Astrocyte (in vitro differentiated cells and primary cell): ENCODE measurements around the gene PPP6R1. TPM values are rescaled to one million over a fixed set of nuclear protein-coding genes. Genes with fewer than 3 reads are reported as not detected.
A peak's percentile ranks its signal among the peaks of the same experiment; 100 is the strongest.

Experiments
- DNase-seq: peaks from one replicate; pipeline ENCODE4 v3.0.0-alpha.2; 2010; ENCODE audit warnings: low read depth
- FAIRE-seq: peaks from 2 replicates; lab custom pipeline; 2011; peaks lifted over from hg19 to GRCh38; lab: Jason Lieb, UNC
- H2AFZ ChIP-seq: 2 replicates; pipeline ENCODE4 v1.6.0; 2012; ENCODE audit warnings: low read depth, low read length, inconsistent platforms
- H3K27ac ChIP-seq: 2 replicates; pipeline ENCODE4 v1.5.1; 2011; ENCODE audit warnings: low read depth, low read length, inconsistent platforms
- H3K27me3 ChIP-seq: 2 replicates; pipeline ENCODE4 v1.6.0; 2011; ENCODE audit warnings: low read length, inconsistent platforms; ENCODE audit not compliant: insufficient read depth
- H3K36me3 ChIP-seq: 2 replicates; pipeline ENCODE4 v1.5.1; 2011; ENCODE audit warnings: low read length, inconsistent platforms; ENCODE audit not compliant: insufficient read depth
- H3K4me1 ChIP-seq: 2 replicates; pipeline ENCODE4 v1.5.1; 2011; ENCODE audit warnings: low read length, inconsistent platforms; ENCODE audit not compliant: insufficient read depth
- H3K4me2 ChIP-seq: 2 replicates; pipeline ENCODE4 v1.6.0; 2012; ENCODE audit warnings: low read length, inconsistent platforms
- H3K4me3 ChIP-seq: 2 replicates; pipeline ENCODE4 v1.5.1; 2011; ENCODE audit warnings: low read depth, mild to moderate bottlenecking, low read length, inconsistent platforms; ENCODE audit not compliant: insufficient read depth
- H3K79me2 ChIP-seq: 2 replicates; pipeline ENCODE4 v1.6.0; 2012; ENCODE audit warnings: mild to moderate bottlenecking, low read length, inconsistent platforms; ENCODE audit not compliant: insufficient read depth
- H3K9ac ChIP-seq: 2 replicates; pipeline ENCODE4 v1.6.0; 2012; ENCODE audit warnings: mild to moderate bottlenecking, low read length, inconsistent platforms
- H3K9me3 ChIP-seq: 2 replicates; pipeline ENCODE4 v1.5.1; 2012; ENCODE audit warnings: low read depth, mild to moderate bottlenecking, low read length, inconsistent platforms; ENCODE audit not compliant: insufficient read depth
- H4K20me1 ChIP-seq: 2 replicates; pipeline ENCODE4 v1.6.0; 2012; ENCODE audit warnings: low read length, inconsistent platforms; ENCODE audit not compliant: insufficient read depth
- H3K27ac Mint-ChIP-seq: one replicate; pipeline ENCODE4 v1.8.0; 2021; ENCODE audit warnings: mild to moderate bottlenecking, mixed read lengths; ENCODE audit not compliant: unreplicated experiment
- H3K27me3 Mint-ChIP-seq: one replicate; pipeline ENCODE4 v1.8.0; 2021; ENCODE audit warnings: low read depth, mixed read lengths; ENCODE audit not compliant: unreplicated experiment
- H3K36me3 Mint-ChIP-seq: one replicate; pipeline ENCODE4 v1.8.0; 2021; ENCODE audit warnings: low read depth, mixed read lengths; ENCODE audit not compliant: unreplicated experiment
- H3K4me1 Mint-ChIP-seq: one replicate; pipeline ENCODE4 v1.8.0; 2021; ENCODE audit warnings: low read depth, mixed read lengths; ENCODE audit not compliant: unreplicated experiment
- H3K4me3 Mint-ChIP-seq: one replicate; pipeline ENCODE4 v1.8.0; 2021; ENCODE audit warnings: mild to moderate bottlenecking, moderate library complexity, mixed read lengths; ENCODE audit not compliant: unreplicated experiment
- H3K9me3 Mint-ChIP-seq: one replicate; pipeline ENCODE4 v1.8.0; 2021; ENCODE audit warnings: mild to moderate bottlenecking, mixed read lengths; ENCODE audit not compliant: unreplicated experiment
- CTCF ChIP-seq: IDR thresholded peaks from 2 replicates; pipeline ENCODE4 v1.5.1; 2011; ENCODE audit warnings: low read depth, mild to moderate bottlenecking, inconsistent platforms, low read length, moderate library complexity; ENCODE audit not compliant: insufficient read depth
- EZH2 ChIP-seq: IDR thresholded peaks from 2 replicates; pipeline ENCODE4 v1.6.1; 2012; ENCODE audit warnings: mild to moderate bottlenecking, low read length, inconsistent platforms; ENCODE audit not compliant: insufficient read depth
- total RNA-seq: library from RNA; stranded (reverse); gene quantifications from 2 replicates; pipeline ENCODE4 v1.2.1, GENCODE V29; 2021

Gene PPP6R1
- total RNA-seq, 1 donor from 2014 or later: 75.2 TPM

GRCh38 chr19:55304279-55304978 lies 45.6 kb upstream of the PPP6R1 start:
- no peaks in the 10 kb centered on the region for H3K9me3 Mint-ChIP-seq
- no peak overlapping the region for H3K4me3 Mint-ChIP-seq
- no peaks in the 10 kb centered on the region for H3K4me1 Mint-ChIP-seq
- Histone ChIP-seq H3K9me3 (peaks cover 3% of the 10 kb centered on the region), H3K27ac (no peak overlapping the region), H3K36me3 (peaks cover 23% of the 10 kb centered on the region), H4K20me1 (no peaks in the 10 kb centered on the region), H3K9ac (no peak overlapping the region), H2AFZ (no peak overlapping the region), H3K4me3 (no peak overlapping the region), H3K4me1 (peaks cover 4% of the 10 kb centered on the region), H3K79me2 (no peaks in the 10 kb centered on the region), H3K4me2 (no peak overlapping the region), H3K27me3 (no peaks in the 10 kb centered on the region)
- TF ChIP-seq EZH2: no peak
- H3K27me3 Mint-ChIP-seq: no peaks in the 10 kb centered on the region
- FAIRE-seq: no peak
- H3K27ac Mint-ChIP-seq: peak overlapping the region; percentile 18
- peaks cover 31% of the 10 kb centered on the region for H3K36me3 Mint-ChIP-seq
- no peak for DNase-seq

- H3K27ac Mint-ChIP-seq: no peak overlapping the region
- TF ChIP-seq CTCF (no peak), EZH2 (no peak)
Measured at GRCh38 chr19:55303477-55303876, 44.7 kb upstream of the PPP6R1 start.

GRCh38 chr19:55302318-55302703 lies 43.5 kb upstream of the PPP6R1 start:
- no peaks in the 10 kb centered on the region for H3K9me3 Mint-ChIP-seq
- FAIRE-seq (no peak), DNase-seq (no peak)
- no peak overlapping the region for H3K27ac Mint-ChIP-seq
- no peaks in the 10 kb centered on the region for H3K27me3 Mint-ChIP-seq
- Histone ChIP-seq H3K9me3 (no peaks in the 10 kb centered on the region), H4K20me1 (no peaks in the 10 kb centered on the region), H3K36me3 (peaks cover 23% of the 10 kb centered on the region), H3K27ac (no peak overlapping the region), H3K79me2 (no peaks in the 10 kb centered on the region), H3K4me2 (peak overlapping the region; percentile 94), H3K4me3 (no peak overlapping the region), H3K9ac (peak overlapping the region; percentile 74), H3K4me1 (peaks cover 4% of the 10 kb centered on the region), H3K27me3 (no peaks in the 10 kb centered on the region), H2AFZ (no peak overlapping the region)
- no peak overlapping the region for H3K4me3 Mint-ChIP-seq
- TF ChIP-seq EZH2: no peak
- no peak for TF ChIP-seq CTCF
- no peaks in the 10 kb centered on the region for H3K4me1 Mint-ChIP-seq
- peaks cover 20% of the 10 kb centered on the region for H3K36me3 Mint-ChIP-seq

More at GRCh38 chr19:55303477-55303876, 44.7 kb upstream of the PPP6R1 start:
- FAIRE-seq: no peak
- Mint-ChIP-seq H3K36me3 (peaks cover 26% of the 10 kb centered on the region), H3K4me1 (no peaks in the 10 kb centered on the region), H3K27me3 (no peaks in the 10 kb centered on the region), H3K4me3 (no peak overlapping the region), H3K9me3 (no peaks in the 10 kb centered on the region)
- no peaks in the 10 kb centered on the region for H3K27me3 ChIP-seq
- no peak overlapping the region for H3K4me2 ChIP-seq
- no peak for DNase-seq
- H4K20me1 ChIP-seq: no peaks in the 10 kb centered on the region
- H3K36me3 ChIP-seq: peaks cover 21% of the 10 kb centered on the region
- H3K9ac ChIP-seq: no peak overlapping the region
- H2AFZ ChIP-seq: no peak overlapping the region
- H3K79me2 ChIP-seq: no peaks in the 10 kb centered on the region
- H3K27ac ChIP-seq: no peak overlapping the region
- no peak overlapping the region for H3K4me3 ChIP-seq
- H3K9me3 ChIP-seq: no peaks in the 10 kb centered on the region
- peaks cover 4% of the 10 kb centered on the region for H3K4me1 ChIP-seq
